Trophoblast cell (in vitro differentiated cells and primary cell): ENCODE measurements around the gene SLC25A25.
"Not testable (repeated sequence)": the region's sequence is repeated elsewhere in the genome, so short reads cannot be mapped to it uniquely, and the experiment has no call there.

Experiments
- DNase-seq, 2 donors: peaks; one replicate each; pipeline ENCODE4 v3.0.0-alpha.2; 2016
- H2AFZ ChIP-seq: 2 replicates; pipeline ENCODE4 v1.6.1; 2013; ENCODE audit warnings: low read length, moderate library complexity, mild to moderate bottlenecking; ENCODE audit not compliant: insufficient read depth, poor library complexity
- H2AK5ac ChIP-seq: 2 replicates; pipeline ENCODE4 v1.6.1; 2013; ENCODE audit warnings: mild to moderate bottlenecking, low read length
- H2BK120ac ChIP-seq: 2 replicates; pipeline ENCODE4 v1.6.1; 2013; ENCODE audit warnings: low read length, mild to moderate bottlenecking, moderate library complexity; ENCODE audit not compliant: insufficient read depth, poor library complexity
- H2BK12ac ChIP-seq: 2 replicates; pipeline ENCODE4 v1.6.1; 2013; ENCODE audit warnings: mild to moderate bottlenecking, low read length, moderate library complexity
- H2BK5ac ChIP-seq: 2 replicates; pipeline ENCODE4 v1.6.1; 2013; ENCODE audit warnings: low read length, low read depth, moderate library complexity, mild to moderate bottlenecking; ENCODE audit not compliant: poor library complexity
- H3K14ac ChIP-seq: 2 replicates; pipeline ENCODE4 v1.6.1; 2013; ENCODE audit warnings: mild to moderate bottlenecking, low read length
- H3K18ac ChIP-seq: 2 replicates; pipeline ENCODE4 v1.6.1; 2013; ENCODE audit warnings: mild to moderate bottlenecking, low read length
- H3K23ac ChIP-seq: 2 replicates; pipeline ENCODE4 v1.6.1; 2013; ENCODE audit warnings: low read length
- H3K27ac ChIP-seq: 2 replicates; pipeline ENCODE4 v1.5.1; 2013; ENCODE audit warnings: low read depth, mild to moderate bottlenecking, inconsistent platforms, low read length, moderate library complexity
- H3K27me3 ChIP-seq: 2 replicates; pipeline ENCODE4 v1.6.1; 2013; ENCODE audit warnings: inconsistent platforms, mild to moderate bottlenecking, low read length, moderate library complexity; ENCODE audit not compliant: insufficient read depth
- H3K36me3 ChIP-seq, 2 experiments: 1 replicate in 1 of 2; 2 replicates in 1 of 2; pipeline ENCODE4 v1.6.1; 2013; ENCODE audit warnings: low read length in 2 of 2, mild to moderate bottlenecking in 2 of 2, moderate library complexity in 1 of 2; ENCODE audit not compliant: insufficient read depth in 2 of 2, control insufficient read depth in 1 of 2
- H3K4ac ChIP-seq: 2 replicates; pipeline ENCODE4 v1.6.1; 2013; ENCODE audit warnings: low read depth, mild to moderate bottlenecking, low read length, moderate library complexity
- H3K4me1 ChIP-seq, 2 experiments: 1 replicate in 1 of 2; 2 replicates in 1 of 2; pipeline ENCODE4 v1.6.1; 2013; ENCODE audit warnings: low read length in 2 of 2, mild to moderate bottlenecking in 2 of 2, moderate library complexity in 1 of 2; ENCODE audit not compliant: insufficient read depth in 2 of 2, control insufficient read depth in 1 of 2
- H3K4me2 ChIP-seq: 2 replicates; pipeline ENCODE4 v1.6.1; 2013; ENCODE audit warnings: inconsistent platforms, mild to moderate bottlenecking, low read length, moderate library complexity
- H3K4me3 ChIP-seq: 2 replicates; pipeline ENCODE4 v1.5.1; 2013; ENCODE audit warnings: mild to moderate bottlenecking, low read depth, low read length, inconsistent platforms
- H3K79me1 ChIP-seq: one replicate; pipeline ENCODE4 v1.6.1; 2013; ENCODE audit warnings: low read length
- H3K79me2 ChIP-seq: 2 replicates; pipeline ENCODE4 v1.6.1; 2013; ENCODE audit warnings: low read length, mild to moderate bottlenecking; ENCODE audit not compliant: control insufficient read depth, insufficient read depth, poor library complexity
- H3K9ac ChIP-seq: 2 replicates; pipeline ENCODE4 v1.6.1; 2013; ENCODE audit warnings: mild to moderate bottlenecking, low read length
- H3K9me3 ChIP-seq: 2 replicates; pipeline ENCODE4 v1.6.1; 2013; ENCODE audit warnings: low read depth, mild to moderate bottlenecking, control low read depth, inconsistent platforms, low read length; ENCODE audit not compliant: insufficient read depth
- H4K12ac ChIP-seq: 2 replicates; pipeline ENCODE4 v1.6.1; 2013; ENCODE audit warnings: low read depth, mild to moderate bottlenecking, low read length, moderate library complexity
- H4K8ac ChIP-seq: 2 replicates; pipeline ENCODE4 v1.6.1; 2013; ENCODE audit warnings: low read depth, mild to moderate bottlenecking, low read length, moderate library complexity
- H4K91ac ChIP-seq: one replicate; pipeline ENCODE4 v1.6.1; 2013; ENCODE audit warnings: low read depth, mild to moderate bottlenecking, low read length, moderate library complexity
- WGBS: extraction: QIAGEN DNeasy Blood & Tissue Kit; methylation state at CpG from one replicate; pipeline ENCODE4 v1.1.7; 2013; ENCODE audit warnings: missing lambda C conversion rate; ENCODE audit not compliant: insufficient read length, insufficient coverage; ENCODE audit errors: extremely low coverage; 5-methylcytosine and 5-hydroxymethylcytosine counted together

Gene SLC25A25

GRCh38 chr9:128070874-128071273 lies 2.8 kb downstream of the SLC25A25 start:
- no CpG with 5 or more reads among the region's 7 CpGs for WGBS
- no peak overlapping the region for H2BK5ac ChIP-seq
- peaks cover 15% of the 10 kb centered on the region for H3K79me1 ChIP-seq
- H2BK120ac ChIP-seq: no peak overlapping the region
- H3K27me3 ChIP-seq: no peaks in the 10 kb centered on the region
- H3K79me2 ChIP-seq: peaks cover 10% of the 10 kb centered on the region
- H3K23ac ChIP-seq: no peak overlapping the region
- no peaks in the 10 kb centered on the region for H3K36me3 ChIP-seq
- no peak for DNase-seq
- H3K9ac ChIP-seq: no peak overlapping the region
- H3K14ac ChIP-seq: no peak overlapping the region
- H2AK5ac ChIP-seq: no peak overlapping the region
- no peak overlapping the region for H4K12ac ChIP-seq
- no peak overlapping the region for H3K4ac ChIP-seq
- H3K4me2 ChIP-seq: no peak overlapping the region
- H3K18ac ChIP-seq: no peak overlapping the region
- H4K91ac ChIP-seq: no peak overlapping the region
- no peak overlapping the region for H2BK12ac ChIP-seq
- no peak overlapping the region for H4K8ac ChIP-seq
- no peaks in the 10 kb centered on the region for H3K9me3 ChIP-seq
- H3K27ac ChIP-seq: no peak overlapping the region
- H3K4me3 ChIP-seq: no peak overlapping the region
- H3K4me1 ChIP-seq: peaks cover 13 to 17% of the 10 kb centered on the region in 2 experiments
- H2AFZ ChIP-seq: no peak overlapping the region

GRCh38 chr9:128071475-128071874 lies 3.4 kb downstream of the SLC25A25 start:
- H3K18ac ChIP-seq, DNase-seq, H2AK5ac ChIP-seq, H3K9ac ChIP-seq, H3K36me3 ChIP-seq, H4K91ac ChIP-seq, H2AFZ ChIP-seq, H3K9me3 ChIP-seq, H4K12ac ChIP-seq, H3K4ac ChIP-seq, H3K27ac ChIP-seq, H3K14ac ChIP-seq, H2BK12ac ChIP-seq, H3K4me3 ChIP-seq, H3K27me3 ChIP-seq, H2BK5ac ChIP-seq, H3K23ac ChIP-seq, H3K4me2 ChIP-seq, H2BK120ac ChIP-seq, H4K8ac ChIP-seq: not testable (repeated sequence)
- peaks cover 15% of the 10 kb centered on the region for H3K79me1 ChIP-seq
- H3K79me2 ChIP-seq: peaks cover 10% of the 10 kb centered on the region
- WGBS: no CpG with 5 or more reads among the region's 12 CpGs
- H3K4me1 ChIP-seq: peaks cover 11 to 13% of the 10 kb centered on the region in 2 experiments

GRCh38 chr9:128072144-128073021 lies 4.4 kb downstream of the SLC25A25 start:
- H3K4me3 ChIP-seq: no peak overlapping the region
- H3K27ac ChIP-seq: no peak overlapping the region
- H3K9me3 ChIP-seq: no peaks in the 10 kb centered on the region
- H4K8ac ChIP-seq: no peak overlapping the region
- no peaks in the 10 kb centered on the region for H3K27me3 ChIP-seq
- no peak overlapping the region for H3K4me2 ChIP-seq
- no peaks in the 10 kb centered on the region for H3K36me3 ChIP-seq
- no peak overlapping the region for H3K23ac ChIP-seq
- H2BK120ac ChIP-seq: no peak overlapping the region
- no peak overlapping the region for H3K9ac ChIP-seq
- H3K79me2 ChIP-seq: peaks cover 10% of the 10 kb centered on the region
- no peak overlapping the region for H3K18ac ChIP-seq
- H4K12ac ChIP-seq: no peak overlapping the region
- H3K79me1 ChIP-seq: peaks cover 9% of the 10 kb centered on the region
- peaks cover 6 to 11% of the 10 kb centered on the region in 2 experiments for H3K4me1 ChIP-seq
- DNase-seq: peak; percentile 31 to 62
- no peak overlapping the region for H2AFZ ChIP-seq
- no peak overlapping the region for H2BK12ac ChIP-seq
- no peak overlapping the region for H3K14ac ChIP-seq
- no peak overlapping the region for H2AK5ac ChIP-seq
- H2BK5ac ChIP-seq: no peak overlapping the region
- no peak overlapping the region for H4K91ac ChIP-seq
- H3K4ac ChIP-seq: no peak overlapping the region
- no CpG with 5 or more reads among the region's 5 CpGs for WGBS

- WGBS: no CpG with 5 or more reads among the region's 7 CpGs
Observed at GRCh38 chr9:128073253-128073886, 5.3 kb downstream of the SLC25A25 start.

More at GRCh38 chr9:128073253-128073886, 5.3 kb downstream of the SLC25A25 start:
- no peak overlapping the region for H2BK120ac ChIP-seq
- no peak overlapping the region for H3K9ac ChIP-seq
- no peak overlapping the region for H3K18ac ChIP-seq
- H3K23ac ChIP-seq: no peak overlapping the region
- no peak overlapping the region for H3K4me3 ChIP-seq
- peaks cover 4% of the 10 kb centered on the region for H3K79me1 ChIP-seq
- no peak overlapping the region for H2AK5ac ChIP-seq
- no peak overlapping the region for H3K27ac ChIP-seq
- peaks cover 5% of the 10 kb centered on the region for H3K79me2 ChIP-seq
- no peak overlapping the region for H2BK12ac ChIP-seq
- H3K4ac ChIP-seq: no peak overlapping the region
- H3K4me2 ChIP-seq: no peak overlapping the region
- H2AFZ ChIP-seq: no peak overlapping the region
- H4K91ac ChIP-seq: no peak overlapping the region
- H3K4me1 ChIP-seq: peaks cover 10 to 18% of the 10 kb centered on the region in 2 experiments
- no peaks in the 10 kb centered on the region for H3K27me3 ChIP-seq
- DNase-seq: no peak
- no peak overlapping the region for H3K14ac ChIP-seq
- no peak overlapping the region for H2BK5ac ChIP-seq
- H3K9me3 ChIP-seq: no peaks in the 10 kb centered on the region
- no peak overlapping the region for H4K8ac ChIP-seq
- no peak overlapping the region for H4K12ac ChIP-seq
- no peaks in the 10 kb centered on the region for H3K36me3 ChIP-seq
